A673 (cell line): ENCODE data around the gene PRR23C. TPM values are rescaled to one million over a fixed set of nuclear protein-coding genes. Genes with fewer than 3 reads are reported as not detected.

Experiments
- BruUV-seq: library from RNA; stranded (reverse); fragments of 400-500 nt; replicated peaks from 2 replicates; lab custom pipeline; 2021; lab: Mats Ljungman, UMichigan
- CTCF ChIA-PET: fragments of 300-600 bp; sonication (Branson Sonifier 250); formaldehyde crosslinking; loops from one replicate; lab custom pipeline; 2022; ENCODE audit warnings: antibody characterized with exemption; lab: Charles Lee
- POLR2A ChIA-PET: fragments of 300-600 bp; sonication (Branson Sonifier 250); formaldehyde crosslinking; loops from one replicate; lab custom pipeline; 2022; ENCODE audit warnings: antibody characterized with exemption; ENCODE audit not compliant: low non-redundant PET; lab: Charles Lee
- DNase-seq: peaks from one replicate; pipeline ENCODE4 v3.0.0-alpha.2; 2015; ENCODE audit warnings: low spot score
- H3K27ac ChIP-seq: fragments of 200-600 bp; sonication (generic); 2 replicates; pipeline ENCODE4 v1.5.1; 2016; ENCODE audit warnings: mixed run types, low read depth, mild to moderate bottlenecking, mixed read lengths, antibody characterized with exemption, low read length; ENCODE audit not compliant: poor library complexity, severe bottlenecking
- H3K27me3 ChIP-seq: fragments of 200-600 bp; sonication (generic); replicated peaks from 2 replicates; pipeline ENCODE4 v1.6.1; 2017; ENCODE audit warnings: mixed run types, low read depth, mild to moderate bottlenecking, mixed read lengths, antibody characterized with exemption, low read length; ENCODE audit not compliant: insufficient read depth, poor library complexity
- H3K36me3 ChIP-seq: fragments of 200-600 bp; sonication (generic); 2 replicates; pipeline ENCODE4 v1.6.1; 2016; ENCODE audit warnings: mixed run types, mild to moderate bottlenecking, mixed read lengths, antibody characterized with exemption, low read length; ENCODE audit not compliant: insufficient read depth, poor library complexity, severe bottlenecking
- H3K4me1 ChIP-seq: fragments of 200-600 bp; sonication (generic); 2 replicates; pipeline ENCODE4 v1.6.1; 2017; ENCODE audit warnings: mixed run types, mild to moderate bottlenecking, mixed read lengths, antibody characterized with exemption, low read length; ENCODE audit not compliant: insufficient read depth, poor library complexity, severe bottlenecking
- H3K4me3 ChIP-seq: fragments of 200-600 bp; sonication (generic); 2 replicates; pipeline ENCODE4 v1.5.1; 2016; ENCODE audit warnings: low read depth, mixed run types, mild to moderate bottlenecking, mixed read lengths, low read length; ENCODE audit not compliant: poor library complexity, severe bottlenecking
- H3K9me3 ChIP-seq: fragments of 200-600 bp; sonication (generic); 2 replicates; pipeline ENCODE4 v1.6.1; 2016; ENCODE audit warnings: mixed run types, low read depth, mild to moderate bottlenecking, mixed read lengths, antibody characterized with exemption, low read length; ENCODE audit not compliant: poor library complexity, severe bottlenecking
- CTCF ChIP-seq: fragments of 300-800, 200-600 bp; sonication (generic); conservative IDR thresholded peaks from 2 replicates; pipeline ENCODE4 v1.5.1; 2017; ENCODE audit warnings: low read depth, mild to moderate bottlenecking, antibody characterized with exemption, low read length, moderate library complexity, mixed read lengths
- EZH2 ChIP-seq: fragments of 200-600 bp; sonication (generic); IDR thresholded peaks from 2 replicates; pipeline ENCODE4 v1.6.1; 2017; ENCODE audit warnings: borderline replicate concordance, low read depth, mild to moderate bottlenecking, mixed read lengths, antibody characterized with exemption, low read length; ENCODE audit not compliant: poor library complexity, severe bottlenecking
- intact Hi-C: fragments of 100-400 bp; cut with micrococcal nuclease; formaldehyde crosslinking; loops from one replicate; pipeline ENCODE4 v1.10.0; 2022; ENCODE audit not compliant: unreplicated experiment
- total RNA-seq: library from RNA; stranded (reverse); gene quantifications from 2 replicates; pipeline ENCODE4 v1.2.3, GENCODE V29; 2021

PRR23C gene
- total RNA-seq, 1 experiment from 2014 or later, result not detected

- ChIA-PET POLR2A (no interaction called here), CTCF (no interaction called here)
- H3K4me3 ChIP-seq, result no peak overlapping the region
- no peaks in the 10 kb centered on the region for H3K36me3 ChIP-seq
- BruUV-seq, result no TSS peak
- no peaks in the 10 kb centered on the region for H3K9me3 ChIP-seq
- DNase-seq, result no peak
- no peak overlapping the region for H3K27ac ChIP-seq
- TF ChIP-seq EZH2, result no peak
- no peak for TF ChIP-seq CTCF
- H3K4me1 ChIP-seq, result no peaks in the 10 kb centered on the region
- intact Hi-C loops, result no loop called here
- H3K27me3 ChIP-seq, result peaks cover 18% of the 10 kb centered on the region
These were observed 42.9 kb upstream of the PRR23C start for GRCh38 chr3:139087621-139088020.

DNA sequence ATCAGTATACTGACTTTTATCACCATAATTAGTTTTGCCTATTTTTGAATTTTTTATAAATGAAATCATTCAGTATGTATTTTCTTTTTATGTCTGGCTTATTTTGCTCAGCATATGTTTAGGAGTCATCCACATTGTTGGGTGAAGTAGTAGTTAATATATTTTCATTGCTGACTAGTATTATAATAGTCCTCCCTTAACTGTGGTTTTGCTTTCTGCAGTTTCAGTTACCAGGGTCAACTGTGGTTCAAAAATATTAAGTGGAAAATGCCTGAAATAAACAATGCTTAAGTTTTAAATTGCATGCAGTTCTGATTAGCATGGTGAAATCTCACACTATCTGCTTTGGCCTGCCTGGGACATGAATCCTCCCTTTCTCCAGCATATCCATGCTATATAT is 39.5 kb upstream of the PRR23C start:
- H3K27ac ChIP-seq, result no peak overlapping the region
- no TSS peak for BruUV-seq
- POLR2A ChIA-PET, result no interaction called here
- no peaks in the 10 kb centered on the region for H3K4me1 ChIP-seq
- CTCF ChIA-PET, result no interaction called here
- no peak for DNase-seq
- H3K27me3 ChIP-seq, result peaks cover 39% of the 10 kb centered on the region
- no peak for TF ChIP-seq EZH2
- TF ChIP-seq CTCF, result no peak
- intact Hi-C loops, result no loop called here
- H3K9me3 ChIP-seq, result no peaks in the 10 kb centered on the region
- no peak overlapping the region for H3K4me3 ChIP-seq
- no peaks in the 10 kb centered on the region for H3K36me3 ChIP-seq

- Histone ChIP-seq H3K27me3 (peaks cover 14% of the 10 kb centered on the region), H3K27ac (no peak overlapping the region), H3K9me3 (no peaks in the 10 kb centered on the region), H3K4me3 (no peak overlapping the region), H3K36me3 (no peaks in the 10 kb centered on the region), H3K4me1 (no peaks in the 10 kb centered on the region)
- BruUV-seq, result no TSS peak
- TF ChIP-seq CTCF, result no peak
- TF ChIP-seq EZH2, result no peak
- intact Hi-C loops, result no loop called here
- DNase-seq, result no peak
- ChIA-PET POLR2A (no interaction called here), CTCF (no interaction called here)
These were observed 29.9 kb upstream of the PRR23C start for GRCh38 chr3:139074565-139075115.
